Lung (tissue), 12 donors: ENCODE data around the gene DIDO1. TPM values are rescaled to one million over a fixed set of nuclear protein-coding genes. Genes with fewer than 3 reads are reported as not detected.
"Not testable (repeated sequence)": the region's sequence is repeated elsewhere in the genome, so short reads cannot be mapped to it uniquely, and the experiment has no call there.

Experiments
- ATAC-seq: fragments of 200-7000 bp; cut with Tn5 transposase; one replicate; pipeline ENCODE4 v1.9.1; 2020; ENCODE audit warnings: moderate number of reproducible peaks; ENCODE audit not compliant: insufficient read depth, low FRiP score
- DNase-seq, 3 donors: peaks; one replicate each; pipeline ENCODE4 v3.0.0-alpha.2; 2013 to 2017
- H3K27ac ChIP-seq, 2 donors: one replicate each; pipeline ENCODE4 v1.5.1; 2013; ENCODE audit warnings: mild to moderate bottlenecking in 2 of 2, moderate library complexity in 2 of 2, control low read depth in 1 of 2, inconsistent platforms in 1 of 2, low read depth in 1 of 2, low read length in 1 of 2
- H3K27me3 ChIP-seq, 3 donors: one replicate each; pipeline ENCODE4 v1.5.1; 2013; ENCODE audit warnings: low read length in 2 of 3; ENCODE audit not compliant: control insufficient read depth in 3 of 3, insufficient read depth in 3 of 3
- H3K36me3 ChIP-seq, 4 donors: one replicate each; pipeline ENCODE4 v1.5.1; 2013; ENCODE audit warnings: low read length in 4 of 4, mild to moderate bottlenecking in 1 of 4, moderate library complexity in 1 of 4; ENCODE audit not compliant: control insufficient read depth in 4 of 4, insufficient read depth in 4 of 4
- H3K4me1 ChIP-seq, 5 donors: one replicate each; pipeline ENCODE4 v1.5.1; 2013; ENCODE audit warnings: low read length in 5 of 5, mild to moderate bottlenecking in 2 of 5, moderate library complexity in 1 of 5; ENCODE audit not compliant: control insufficient read depth in 5 of 5, insufficient read depth in 5 of 5
- H3K4me3 ChIP-seq: one replicate; pipeline ENCODE4 v1.5.1; 2013; ENCODE audit warnings: mild to moderate bottlenecking, control low read depth, moderate library complexity
- H3K9ac ChIP-seq, 2 donors: one replicate each; pipeline ENCODE4 v1.5.1; 2013; ENCODE audit warnings: low read length in 2 of 2, control low read depth in 1 of 2; ENCODE audit not compliant: insufficient read depth in 1 of 2
- H3K9me3 ChIP-seq, 4 donors: one replicate each; pipeline ENCODE4 v1.5.1; 2013; ENCODE audit warnings: low read length in 3 of 4, mild to moderate bottlenecking in 1 of 4, moderate library complexity in 1 of 4; ENCODE audit not compliant: control insufficient read depth in 4 of 4, insufficient read depth in 3 of 4
- CTCF ChIP-seq: IDR thresholded peaks from 2 replicates; pipeline ENCODE4 v1.5.1; 2012; ENCODE audit warnings: mild to moderate bottlenecking; ENCODE audit errors: control extremely low read depth, extremely low read depth
- WGBS, 2 donors: extraction: QIAGEN DNeasy Blood & Tissue Kit; methylation state at CpG; one replicate each; pipeline ENCODE4 v1.1.7; 2013; 5-methylcytosine and 5-hydroxymethylcytosine counted together
- polyA plus RNA-seq, 2 donors: library from polyadenylated mRNA; stranded (reverse); fragments of 200-250 nt; gene quantifications; one replicate each; pipeline ENCODE4 v1.2.1, GENCODE V29; 2013
- total RNA-seq, 2 donors: library from RNA; depleted of rRNA in 1 of 2; stranded (reverse); fragments of >200 nt in 1 of 2; gene quantifications; one replicate each; pipeline ENCODE4 v1.2.1, GENCODE V29; 2014 to 2021
- donor health status: control.
- donor health status: control.
- donor health status: Bipolar disorder and iron deficiency.
- donor health status: healthy.
- donor health status: DM: yes; HTN: yes; CAD: no.

The DIDO1 gene
- total and polyA plus RNA-seq, 4 donors: 19.6 to 71.2 (median 35.8) TPM

- peaks cover 0 to under 1% (median 0%) of the 10 kb centered on the region in 5 donors for H3K4me1 ChIP-seq
- no peak overlapping the region for H3K4me3 ChIP-seq
- ATAC-seq: no peak
- H3K27me3 ChIP-seq: no peaks in the 10 kb centered on the region
- H3K27ac ChIP-seq: no peak overlapping the region
- no peak for TF ChIP-seq CTCF
- H3K36me3 ChIP-seq: peaks cover 3 to 21% (median 12%) of the 10 kb centered on the region in 4 donors
- no peak for DNase-seq
- H3K9me3 ChIP-seq: peaks cover 0 to 2% (median 0%) of the 10 kb centered on the region in 4 donors
- WGBS, 2 donors: 95% methylated on average over 13 of the region's 13 CpGs
- no peak overlapping the region for H3K9ac ChIP-seq
Observed at GRCh38 chr20:62854121-62854520, 72.2 kb downstream of the DIDO1 start.

- not testable (repeated sequence) for H3K27ac ChIP-seq, ATAC-seq, H3K9me3 ChIP-seq, H3K27me3 ChIP-seq, H3K4me3 ChIP-seq, DNase-seq, H3K9ac ChIP-seq, H3K4me1 ChIP-seq
- WGBS, 2 donors: 91 to 95% methylated on average over 6 of the region's 6 CpGs
- H3K36me3 ChIP-seq: peaks cover 3 to 21% (median 12%) of the 10 kb centered on the region in 4 donors
Observed at GRCh38 chr20:62853304-62853703, 73.0 kb downstream of the DIDO1 start.

- ATAC-seq: no peak
- H3K9me3 ChIP-seq: peaks cover 0 to 2% (median 0%) of the 10 kb centered on the region in 4 donors
- no peak overlapping the region for H3K9ac ChIP-seq
- no peak overlapping the region for H3K27ac ChIP-seq
- peaks cover 3 to 21% (median 12%) of the 10 kb centered on the region in 4 donors for H3K36me3 ChIP-seq
- 91 to 98% methylated on average over 12 of the region's 12 CpGs for WGBS, 2 donors
- no peak for TF ChIP-seq CTCF
- H3K4me1 ChIP-seq: no peaks in the 10 kb centered on the region
- H3K4me3 ChIP-seq: no peak overlapping the region
- DNase-seq: no peak
- no peaks in the 10 kb centered on the region for H3K27me3 ChIP-seq
Observed at GRCh38 chr20:62852841-62853240, 73.5 kb downstream of the DIDO1 start.

GRCh38 chr20:62852196-62852595, 74.1 kb downstream of the DIDO1 start:
- DNase-seq (no peak), ATAC-seq (no peak)
- Histone ChIP-seq H3K36me3 (peaks cover under 1 to 19% (median 11%) of the 10 kb centered on the region in 4 donors), H3K9ac (no peak overlapping the region), H3K27ac (no peak overlapping the region), H3K9me3 (peaks cover 0 to 2% (median 0%) of the 10 kb centered on the region in 4 donors), H3K27me3 (no peaks in the 10 kb centered on the region), H3K4me3 (no peak overlapping the region), H3K4me1 (no peaks in the 10 kb centered on the region)
- no peak for TF ChIP-seq CTCF
- 91 to 93% methylated on average over 8 of the region's 8 CpGs for WGBS, 2 donors
